H1 (cell line): ENCODE data around the gene PSPH. TPM values are rescaled to one million over a fixed set of nuclear protein-coding genes. Genes with fewer than 3 reads are reported as not detected.

Experiments used
- CTCF ChIA-PET: fragments of 300-600 bp; sonication (Branson Sonifier 250); formaldehyde crosslinking; loops from one replicate; lab custom pipeline; 2021; ENCODE audit not compliant: partially characterized antibody; lab: Charles Lee
- POLR2A ChIA-PET: fragments of 300-600 bp; sonication (Branson Sonifier 250); formaldehyde crosslinking; loops from one replicate; lab custom pipeline; 2021; ENCODE audit warnings: inconsistent platforms; ENCODE audit not compliant: partially characterized antibody; lab: Charles Lee
- DNase-seq, 2 experiments: peaks; one replicate each; pipeline versions ENCODE4 v3.0.0 to v3.0.0-alpha.2; 2010 to 2022; ENCODE audit warnings: low spot score in 2 of 2, low read depth in 1 of 2, mixed read lengths in 1 of 2
- FAIRE-seq: peaks from 2 replicates; lab custom pipeline; 2011; peaks lifted over from hg19 to GRCh38; lab: Jason Lieb, UNC
- H2AFZ ChIP-seq: 2 replicates; pipeline ENCODE4 v1.8.1; 2012; ENCODE audit warnings: low read length, inconsistent platforms
- H2AK5ac ChIP-seq: 2 replicates; pipeline ENCODE4 v1.6.1; 2013; ENCODE audit warnings: low read depth, low read length
- H2BK120ac ChIP-seq: replicated peaks from 2 replicates; pipeline ENCODE3; 2013; ENCODE audit warnings: low read depth, low read length, inconsistent platforms
- H2BK12ac ChIP-seq: 2 replicates; pipeline ENCODE4 v1.6.1; 2013; ENCODE audit warnings: low read depth, low read length
- H2BK15ac ChIP-seq: 2 replicates; pipeline ENCODE4 v1.6.1; 2013; ENCODE audit warnings: low read length
- H2BK20ac ChIP-seq: 2 replicates; pipeline ENCODE4 v1.6.1; 2013; ENCODE audit warnings: low read length
- H2BK5ac ChIP-seq: 2 replicates; pipeline ENCODE4 v1.6.1; 2013; ENCODE audit warnings: low read depth, low read length
- H3K14ac ChIP-seq: 2 replicates; pipeline ENCODE4 v1.6.1; 2013; ENCODE audit warnings: inconsistent platforms; ENCODE audit not compliant: insufficient read length
- H3K18ac ChIP-seq: 2 replicates; pipeline ENCODE4 v1.6.1; 2013; ENCODE audit warnings: low read length; ENCODE audit errors: extremely low read depth
- H3K23ac ChIP-seq: 2 replicates; pipeline ENCODE4 v1.6.1; 2013; ENCODE audit warnings: inconsistent platforms; ENCODE audit not compliant: insufficient read length
- H3K23me2 ChIP-seq: 2 replicates; pipeline ENCODE4 v1.6.1; 2013; ENCODE audit warnings: low read depth, low read length
- H3K27ac ChIP-seq: 2 replicates; pipeline ENCODE4 v1.6.1; 2011; ENCODE audit warnings: low read depth, low read length, inconsistent platforms
- H3K27me3 ChIP-seq, 4 experiments: replicated peaks in 1 of 4; 1 replicate in 1 of 4; 2 replicates in 3 of 4; pipeline versions ENCODE4 v1.6.1 to v1.8.1; 2011 to 2013; ENCODE audit warnings: low read length in 3 of 4, mild to moderate bottlenecking in 3 of 4, inconsistent platforms in 2 of 4, mixed read lengths in 2 of 4, moderate library complexity in 1 of 4; ENCODE audit not compliant: control insufficient read depth in 3 of 4, insufficient read depth in 3 of 4; ENCODE audit errors: extremely low read depth in 1 of 4
- H3K36me3 ChIP-seq, 4 experiments: 2 replicates each; pipeline versions ENCODE4 v1.6.1 to v1.8.1; 2011 to 2013; ENCODE audit warnings: mild to moderate bottlenecking in 4 of 4, low read length in 3 of 4, moderate library complexity in 2 of 4, control low read depth in 1 of 4, inconsistent platforms in 1 of 4; ENCODE audit not compliant: insufficient read depth in 4 of 4, control insufficient read depth in 2 of 4
- H3K4ac ChIP-seq: replicated peaks from 2 replicates; pipeline ENCODE3; 2013; ENCODE audit warnings: low read length, low read depth, mixed read lengths, inconsistent platforms; ENCODE audit not compliant: insufficient read length
- H3K4me1 ChIP-seq, 4 experiments: replicated peaks in 1 of 4; 1 replicate in 1 of 4; 2 replicates in 3 of 4; pipeline versions ENCODE4 v1.6.1 to v1.8.1; 2011 to 2013; ENCODE audit warnings: low read length in 3 of 4, inconsistent platforms in 2 of 4, mixed read lengths in 1 of 4; ENCODE audit not compliant: insufficient read depth in 4 of 4, control insufficient read depth in 3 of 4
- H3K4me2 ChIP-seq, 2 experiments: 2 replicates each; pipeline versions ENCODE4 v1.6.1 to v1.8.1; 2011 to 2013; ENCODE audit warnings: low read depth in 2 of 2, low read length in 2 of 2, control low read depth in 1 of 2, inconsistent platforms in 1 of 2, mild to moderate bottlenecking in 1 of 2; ENCODE audit not compliant: insufficient read depth in 1 of 2
- H3K4me3 ChIP-seq, 4 experiments: fragments of 200-600, 300-600 bp in 1 of 4; sonication (generic), shearing (Covaris generic), sonication (Bioruptor Twin) in 1 of 4; 2 replicates each; pipeline versions ENCODE4 v1.5.1 to v1.8.1; 2011 to 2016; ENCODE audit warnings: low read length in 4 of 4, low read depth in 3 of 4, control low read depth in 2 of 4, inconsistent platforms in 2 of 4, mild to moderate bottlenecking in 2 of 4, mixed read lengths in 1 of 4, moderate library complexity in 1 of 4; ENCODE audit not compliant: insufficient read depth in 2 of 4; ENCODE audit errors: extremely low read depth in 1 of 4
- H3K56ac ChIP-seq: replicated peaks from 2 replicates; pipeline ENCODE3; 2013; ENCODE audit warnings: low read depth, mild to moderate bottlenecking, mixed read lengths, low read length, inconsistent platforms; ENCODE audit not compliant: insufficient read length
- H3K79me1 ChIP-seq: 2 replicates; pipeline ENCODE4 v1.6.1; 2013; ENCODE audit warnings: low read depth, low read length, control low read depth
- H3K79me2 ChIP-seq, 2 experiments: 2 replicates each; pipeline versions ENCODE4 v1.6.1 to v1.8.1; 2012 to 2013; ENCODE audit warnings: low read length in 2 of 2, mild to moderate bottlenecking in 2 of 2, inconsistent platforms in 1 of 2; ENCODE audit not compliant: insufficient read depth in 2 of 2, control insufficient read depth in 1 of 2
- H3K9ac ChIP-seq, 4 experiments: replicated peaks in 1 of 4; 1 replicate in 1 of 4; 2 replicates in 3 of 4; pipeline versions ENCODE4 v1.6.1 to v1.8.1; 2011 to 2013; ENCODE audit warnings: low read depth in 3 of 4, low read length in 3 of 4, control low read depth in 2 of 4, mild to moderate bottlenecking in 2 of 4, moderate library complexity in 2 of 4, inconsistent platforms in 1 of 4; ENCODE audit errors: extremely low read depth in 1 of 4
- H3K9me3 ChIP-seq, 2 experiments: 2 replicates each; pipeline versions ENCODE4 v1.6.1 to v1.8.1; 2012 to 2013; ENCODE audit warnings: mild to moderate bottlenecking in 2 of 2, moderate library complexity in 2 of 2, control low read depth in 1 of 2, inconsistent platforms in 1 of 2, low read depth in 1 of 2, low read length in 1 of 2, mixed read lengths in 1 of 2; ENCODE audit not compliant: insufficient read depth in 2 of 2
- H4K20me1 ChIP-seq, 2 experiments: replicated peaks in 1 of 2; 2 replicates each; pipeline versions ENCODE3 to v1.8.1; 2011 to 2013; ENCODE audit warnings: inconsistent platforms in 2 of 2, low read length in 2 of 2, mild to moderate bottlenecking in 1 of 2; ENCODE audit not compliant: insufficient read depth in 2 of 2, control insufficient read depth in 1 of 2
- H4K5ac ChIP-seq: 2 replicates; pipeline ENCODE4 v1.6.1; 2013; ENCODE audit warnings: low read length, low read depth, mixed read lengths, inconsistent platforms; ENCODE audit not compliant: insufficient read length
- H4K8ac ChIP-seq: 2 replicates; pipeline ENCODE4 v1.8.0; 2013; ENCODE audit warnings: mild to moderate bottlenecking, moderate library complexity, low read length, inconsistent platforms; ENCODE audit not compliant: insufficient read depth; ENCODE audit errors: extremely low read depth
- H4K91ac ChIP-seq: replicated peaks from 2 replicates; pipeline ENCODE3; 2013; ENCODE audit warnings: low read length, mixed read lengths, inconsistent platforms; ENCODE audit not compliant: insufficient read length
- ATF2 ChIP-seq: IDR thresholded peaks from 2 replicates; pipeline ENCODE4 v1.6.1; 2012; ENCODE audit warnings: low read length, inconsistent platforms
- BACH1 ChIP-seq: IDR thresholded peaks from 2 replicates; pipeline ENCODE4 v1.6.1; 2012; ENCODE audit warnings: low read length, improper control_type of control experiment
- BRCA1 ChIP-seq: IDR thresholded peaks from 2 replicates; pipeline ENCODE4 v1.6.1; 2012; ENCODE audit warnings: low read depth, low read length, improper control_type of control experiment
- EGR1 ChIP-seq: IDR thresholded peaks from 2 replicates; pipeline ENCODE4 v1.6.1; 2011; ENCODE audit warnings: low read depth, low read length, borderline replicate concordance
- GTF2F1 ChIP-seq: IDR thresholded peaks from 2 replicates; pipeline ENCODE4 v1.6.1; 2012; ENCODE audit warnings: low read depth, low read length, improper control_type of control experiment, borderline replicate concordance
- KDM4A ChIP-seq: IDR thresholded peaks from one replicate; pipeline ENCODE4 v1.7.1; 2012; ENCODE audit warnings: low read depth, mild to moderate bottlenecking, moderate library complexity, low read length, inconsistent platforms; ENCODE audit not compliant: severe bottlenecking
- POLR2A ChIP-seq, 2 experiments: IDR thresholded peaks; 1 replicate in 1 of 2; 2 replicates in 1 of 2; pipeline ENCODE4 v1.6.1; 2011; ENCODE audit warnings: low read depth in 2 of 2, low read length in 2 of 2, mild to moderate bottlenecking in 2 of 2; ENCODE audit errors: control extremely low read depth in 1 of 2
- RFX5 ChIP-seq: IDR thresholded peaks from 2 replicates; pipeline ENCODE4 v1.6.1; 2011; ENCODE audit warnings: low read depth, low read length, improper control_type of control experiment, borderline replicate concordance
- USF2 ChIP-seq: IDR thresholded peaks from 2 replicates; pipeline ENCODE4 v1.6.1; 2011; ENCODE audit warnings: low read length, improper control_type of control experiment
- WGBS, 2 experiments: shearing (Covaris generic) in 1 of 2; methylation state at CpG; one replicate each; pipeline versions ENCODE4 v1.1.6 to v1.1.7; 2013 to 2015; ENCODE audit warnings: low lambda C conversion rate in 2 of 2, mixed read lengths in 2 of 2, inconsistent platforms in 1 of 2, low coverage in 1 of 2, missing lambda C conversion rate in 1 of 2; ENCODE audit not compliant: insufficient replicate concordance in 2 of 2, insufficient coverage in 1 of 2, insufficient read length in 1 of 2; ENCODE audit errors: extremely low coverage in 1 of 2, missing lambda C conversion rate in 1 of 2; 5-methylcytosine and 5-hydroxymethylcytosine counted together
- polyA plus RNA-seq, 7 experiments: library from polyadenylated mRNA; depleted of rRNA in 3 of 7; stranded (reverse) in 5 of 7; unstranded in 2 of 7; fragments of >200 nt in 5 of 7; fragments of 200-250 nt in 2 of 7; gene quantifications; 1 replicate in 5 of 7; 2 replicates in 1 of 7; 4 replicates in 1 of 7; pipeline versions ENCODE4 v1.2.1 to v1.2.3, GENCODE V29; 2011 to 2013; ENCODE audit warnings: missing spikeins in 2 of 7, mixed read lengths in 2 of 7
- total RNA-seq: library from RNA; stranded (reverse); fragmentation: NEBNext Ultra II Directional; extraction: Animal tissue kit (Norgen Biotek cat#: 25700); gene quantifications from 2 replicates; pipeline ENCODE4 v1.2.1, GENCODE V29; 2021

The PSPH gene
- total and polyA plus RNA-seq, 2 of the 8 experiments (the other 6 are each of a cell fraction or from before 2014, with no cell fraction given): 31.0 to 64.8 TPM

GRCh38 chr7:56086761-56087160 lies 35.5 kb upstream of the PSPH start:
- no peak overlapping the region for H3K56ac ChIP-seq
- DNase-seq (no peak), FAIRE-seq (no peak)
- no peaks in the 10 kb centered on the region for H3K79me2 ChIP-seq
- no peak overlapping the region for H3K9ac ChIP-seq
- peaks cover 0 to 2% of the 10 kb centered on the region in 2 experiments for H4K20me1 ChIP-seq
- H2BK20ac ChIP-seq: no peak overlapping the region
- H2BK5ac ChIP-seq: no peak overlapping the region
- H3K4me2 ChIP-seq: no peak overlapping the region
- H2BK12ac ChIP-seq: no peak overlapping the region
- no peak overlapping the region for H4K5ac ChIP-seq
- TF ChIP-seq POLR2A (IDR thresholded peaks at IDR 0.05; ENCODE audit: control extremely low read depth in 1 of 2, low read depth in 2 of 2, low read length in 2 of 2): no peak
- no peak for TF ChIP-seq USF2
- TF ChIP-seq KDM4A: no peak
- TF ChIP-seq EGR1: no peak
- no peak for TF ChIP-seq RFX5
- TF ChIP-seq BACH1: no peak
- TF ChIP-seq GTF2F1: no peak
- TF ChIP-seq ATF2: no peak
- TF ChIP-seq BRCA1: no peak
- ChIA-PET POLR2A (interaction anchor here (0.5 to 1.5 kb wide), 3 partner anchors 12 to 123 kb away, joined by 3 to 4 read pairs (median 3); partner anchors contain the start of genes NIPSNAP2 and SUMF2), CTCF (interaction anchor here (1.1 kb wide), 1 partner anchor 13 kb away, joined by 3 read pairs; no protein-coding TSS in a partner anchor)
- no peak overlapping the region for H3K23ac ChIP-seq
- no peak overlapping the region for H3K4me3 ChIP-seq
- H3K36me3 ChIP-seq: no peaks in the 10 kb centered on the region
- no peak overlapping the region for H3K27ac ChIP-seq
- no peaks in the 10 kb centered on the region for H3K27me3 ChIP-seq
- H4K8ac ChIP-seq: no peak overlapping the region
- no peak overlapping the region for H2BK120ac ChIP-seq
- H3K4me1 ChIP-seq: no peaks in the 10 kb centered on the region; a peak in 2 of 7 replicates
- H4K91ac ChIP-seq: no peak overlapping the region
- no peak overlapping the region for H3K4ac ChIP-seq
- no peak overlapping the region for H2BK15ac ChIP-seq
- H3K79me1 ChIP-seq: no peaks in the 10 kb centered on the region
- no peak overlapping the region for H2AFZ ChIP-seq
- no peak overlapping the region for H3K18ac ChIP-seq
- H2AK5ac ChIP-seq: no peak overlapping the region
- H3K23me2 ChIP-seq: no peaks in the 10 kb centered on the region
- no peaks in the 10 kb centered on the region for H3K9me3 ChIP-seq
- 90% methylated on average over 7 of the region's 7 CpGs; no CpG with 5 or more reads in 1 of the 2 experiments for WGBS, 2 experiments
- H3K14ac ChIP-seq: no peak overlapping the region
